GM20431 (cell line): Measurements from ENCODE around the gene SLCO6A1.

Experiments used
- in situ Hi-C: fragments of 300-500 bp; cut with MseI, MboI; formaldehyde crosslinking; loops from one replicate; pipeline ENCODE4 v1.15.0; 2020; ENCODE audit warnings: low sequenced_read_pairs; ENCODE audit not compliant: unreplicated experiment

SLCO6A1 gene

GRCh38 chr5:102453716-102454115 is 45.1 kb downstream of the SLCO6A1 start:
- in situ Hi-C loops, result no loop called here

DNA sequence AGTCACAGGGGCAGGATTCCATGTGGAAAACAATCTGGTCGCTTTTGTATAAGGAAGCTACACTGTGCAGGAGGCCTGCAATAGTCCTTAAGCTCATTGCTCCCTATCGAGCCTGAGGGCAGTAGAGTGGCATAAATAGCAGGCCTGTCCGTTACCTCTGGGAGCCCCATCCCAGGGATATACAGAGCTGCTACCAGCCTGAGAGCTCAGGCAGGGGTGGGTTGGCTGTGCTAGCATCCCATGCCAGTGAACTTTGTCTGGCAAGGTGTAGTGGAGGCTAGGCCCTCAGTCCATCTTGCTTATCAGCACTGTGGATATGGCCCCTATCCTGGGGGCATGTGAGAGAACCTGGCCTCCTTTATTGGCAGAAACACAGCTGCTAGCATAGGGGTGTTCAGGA is 47.7 kb downstream of the SLCO6A1 start:
- in situ Hi-C loops, result no loop called here

DNA sequence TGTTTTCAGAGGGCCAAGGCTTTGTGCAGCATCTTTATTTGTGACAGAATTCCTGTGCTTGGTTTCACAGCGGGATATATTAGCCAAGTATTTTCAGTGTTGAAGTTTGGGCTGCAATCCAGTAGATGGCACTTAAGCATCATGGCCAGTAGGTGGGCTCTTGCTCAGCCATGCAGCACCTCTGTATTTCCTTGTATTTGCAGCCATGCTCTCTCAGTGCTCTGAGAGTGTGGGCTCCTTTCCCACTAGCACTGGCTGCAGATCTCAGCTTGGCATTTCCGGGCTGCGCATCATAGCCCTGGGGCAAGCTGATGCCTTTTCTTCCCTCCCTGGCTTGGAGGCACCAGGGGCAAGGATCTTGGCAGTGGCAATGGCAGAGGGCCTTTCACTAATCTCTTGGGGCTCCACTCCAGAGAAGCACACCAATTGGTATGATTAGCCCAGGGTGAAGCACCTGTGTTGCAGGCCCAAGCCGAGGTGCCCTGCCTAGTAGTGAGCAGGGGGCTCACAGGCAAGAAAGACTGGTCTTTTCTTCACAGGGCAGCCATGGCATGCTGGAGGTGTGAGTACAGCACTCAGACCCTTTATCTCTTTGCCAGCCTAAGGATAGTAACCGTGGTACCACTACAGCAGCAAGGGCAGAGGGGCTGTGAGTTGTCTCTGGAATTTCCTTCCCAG is 48.3 kb downstream of the SLCO6A1 start:
- in situ Hi-C loops, result no loop called here

DNA sequence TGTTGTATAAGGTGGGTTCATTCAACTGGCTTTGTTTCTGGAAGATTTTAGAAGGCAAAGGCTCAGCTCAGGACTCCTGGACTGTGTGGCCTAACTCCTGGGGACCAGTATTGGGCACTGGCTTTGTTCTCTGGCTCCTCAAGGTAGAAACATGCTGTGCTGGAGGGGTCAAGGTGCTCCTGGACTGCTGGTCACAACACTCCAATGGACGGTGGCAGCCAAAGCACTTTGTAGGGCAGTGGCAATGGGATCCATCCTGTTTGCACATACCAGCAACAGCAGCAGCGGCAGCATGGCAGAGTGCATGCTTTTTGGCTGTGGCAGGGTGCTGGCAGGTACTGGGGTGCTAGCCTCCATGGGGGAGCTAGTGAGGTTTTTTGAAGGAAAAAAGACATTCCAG is 65.3 kb downstream of the SLCO6A1 start:
- in situ Hi-C loops, result no loop called here

- in situ Hi-C loops, result no loop called here
These were observed 77.2 kb downstream of the SLCO6A1 start for GRCh38 chr5:102421647-102422046.

GRCh38 chr5:102418531-102418930 is 80.3 kb downstream of the SLCO6A1 start:
- in situ Hi-C loops, result no loop called here

GRCh38 chr5:102414448-102414847 is 84.4 kb downstream of the SLCO6A1 start:
- in situ Hi-C loops, result no loop called here

- in situ Hi-C loops, result no loop called here
These were observed 110.6 kb downstream of the SLCO6A1 start for GRCh38 chr5:102388235-102388634.

DNA sequence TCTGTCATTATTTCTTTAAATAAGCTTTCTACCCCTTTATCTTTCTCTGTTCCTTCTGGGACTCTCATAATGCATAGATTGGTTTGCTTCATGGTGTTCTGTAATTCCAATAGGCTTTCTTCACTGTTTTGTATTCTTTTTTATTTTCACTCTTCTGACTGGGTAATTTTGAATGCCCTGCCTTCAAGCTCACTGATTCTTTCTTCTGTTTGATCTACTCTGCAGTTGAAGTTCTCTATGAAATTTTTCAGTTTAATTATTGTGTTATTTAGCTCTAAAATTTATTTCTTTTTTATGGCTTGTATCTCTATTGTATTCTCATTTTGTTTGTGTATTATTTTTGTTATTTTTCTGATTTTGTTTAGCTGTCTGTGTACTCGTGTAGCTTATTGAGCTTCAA is 113.4 kb downstream of the SLCO6A1 start:
- in situ Hi-C loops, result no loop called here

DNA sequence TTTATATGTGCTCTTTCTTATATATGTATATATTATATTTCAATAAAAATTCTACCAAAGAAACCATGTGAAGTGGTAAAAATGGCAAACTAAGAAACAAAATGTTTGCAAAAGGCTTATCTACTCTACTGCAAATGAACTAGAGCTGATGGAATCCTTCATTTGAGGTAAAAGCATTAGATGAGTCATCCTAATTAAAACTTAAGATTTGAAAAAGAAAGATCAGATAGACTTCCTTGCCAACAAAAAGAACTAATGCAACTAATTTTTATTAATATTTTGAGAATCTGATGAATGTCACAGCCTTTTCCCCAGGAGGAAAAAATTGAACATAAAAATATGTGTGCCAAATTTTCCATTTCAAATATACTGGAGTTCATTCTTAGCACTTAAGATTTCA is 118.6 kb downstream of the SLCO6A1 start:
- in situ Hi-C loops, result no loop called here

GRCh38 chr5:102375876-102376275 is 122.9 kb downstream of the SLCO6A1 start:
- in situ Hi-C loops, result no loop called here

- in situ Hi-C loops, result no loop called here
These were observed 123.5 kb downstream of the SLCO6A1 start for GRCh38 chr5:102375272-102375671.

GRCh38 chr5:102368392-102368791 is 130.4 kb downstream of the SLCO6A1 start:
- in situ Hi-C loops, result no loop called here

- in situ Hi-C loops, result no loop called here
These were observed 157.0 kb downstream of the SLCO6A1 start for GRCh38 chr5:102341681-102342288.

GRCh38 chr5:102324714-102325113 is 174.1 kb downstream of the SLCO6A1 start:
- in situ Hi-C loops, result no loop called here
